GM12875 (cell line): ENCODE measurements around the gene SULT4A1.

Source experiments
- H3K4me3 ChIP-seq: one replicate; pipeline ENCODE4 v1.5.1; 2011; ENCODE audit warnings: low read depth, low read length, control low read depth
- TF ChIP-seq, protein P1 (sequence below): IDR thresholded peaks from 2 replicates; pipeline ENCODE4 v1.5.1; 2011; ENCODE audit warnings: low read depth, mild to moderate bottlenecking, control low read depth, inconsistent platforms, low read length, moderate library complexity, borderline replicate concordance; ENCODE audit not compliant: insufficient read depth

SULT4A1 gene

DNA sequence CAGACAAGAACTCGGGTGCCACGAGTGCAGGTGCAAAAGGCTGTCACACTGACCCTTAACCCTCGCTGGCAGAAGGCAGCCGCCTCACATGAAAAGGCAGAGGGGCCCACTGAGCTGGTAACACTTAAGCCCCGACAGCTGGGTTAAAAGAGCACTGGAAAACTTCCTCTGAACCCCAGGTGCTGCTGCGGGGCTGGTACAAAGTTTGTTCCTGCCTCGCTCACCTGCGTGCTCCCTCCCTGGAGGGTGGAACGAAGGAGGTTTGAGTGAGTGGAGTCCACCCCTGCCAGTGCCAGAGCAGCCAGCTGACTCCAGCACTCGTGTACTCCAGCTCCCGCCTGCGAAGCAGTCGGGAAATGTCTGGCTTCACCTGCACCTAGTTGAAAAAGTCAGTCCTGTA lies 12.6 kb downstream of the SULT4A1 start:
- no peak overlapping the region for H3K4me3 ChIP-seq
- TF ChIP-seq, protein P1, sequence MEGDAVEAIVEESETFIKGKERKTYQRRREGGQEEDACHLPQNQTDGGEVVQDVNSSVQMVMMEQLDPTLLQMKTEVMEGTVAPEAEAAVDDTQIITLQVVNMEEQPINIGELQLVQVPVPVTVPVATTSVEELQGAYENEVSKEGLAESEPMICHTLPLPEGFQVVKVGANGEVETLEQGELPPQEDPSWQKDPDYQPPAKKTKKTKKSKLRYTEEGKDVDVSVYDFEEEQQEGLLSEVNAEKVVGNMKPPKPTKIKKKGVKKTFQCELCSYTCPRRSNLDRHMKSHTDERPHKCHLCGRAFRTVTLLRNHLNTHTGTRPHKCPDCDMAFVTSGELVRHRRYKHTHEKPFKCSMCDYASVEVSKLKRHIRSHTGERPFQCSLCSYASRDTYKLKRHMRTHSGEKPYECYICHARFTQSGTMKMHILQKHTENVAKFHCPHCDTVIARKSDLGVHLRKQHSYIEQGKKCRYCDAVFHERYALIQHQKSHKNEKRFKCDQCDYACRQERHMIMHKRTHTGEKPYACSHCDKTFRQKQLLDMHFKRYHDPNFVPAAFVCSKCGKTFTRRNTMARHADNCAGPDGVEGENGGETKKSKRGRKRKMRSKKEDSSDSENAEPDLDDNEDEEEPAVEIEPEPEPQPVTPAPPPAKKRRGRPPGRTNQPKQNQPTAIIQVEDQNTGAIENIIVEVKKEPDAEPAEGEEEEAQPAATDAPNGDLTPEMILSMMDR: no peak

DNA sequence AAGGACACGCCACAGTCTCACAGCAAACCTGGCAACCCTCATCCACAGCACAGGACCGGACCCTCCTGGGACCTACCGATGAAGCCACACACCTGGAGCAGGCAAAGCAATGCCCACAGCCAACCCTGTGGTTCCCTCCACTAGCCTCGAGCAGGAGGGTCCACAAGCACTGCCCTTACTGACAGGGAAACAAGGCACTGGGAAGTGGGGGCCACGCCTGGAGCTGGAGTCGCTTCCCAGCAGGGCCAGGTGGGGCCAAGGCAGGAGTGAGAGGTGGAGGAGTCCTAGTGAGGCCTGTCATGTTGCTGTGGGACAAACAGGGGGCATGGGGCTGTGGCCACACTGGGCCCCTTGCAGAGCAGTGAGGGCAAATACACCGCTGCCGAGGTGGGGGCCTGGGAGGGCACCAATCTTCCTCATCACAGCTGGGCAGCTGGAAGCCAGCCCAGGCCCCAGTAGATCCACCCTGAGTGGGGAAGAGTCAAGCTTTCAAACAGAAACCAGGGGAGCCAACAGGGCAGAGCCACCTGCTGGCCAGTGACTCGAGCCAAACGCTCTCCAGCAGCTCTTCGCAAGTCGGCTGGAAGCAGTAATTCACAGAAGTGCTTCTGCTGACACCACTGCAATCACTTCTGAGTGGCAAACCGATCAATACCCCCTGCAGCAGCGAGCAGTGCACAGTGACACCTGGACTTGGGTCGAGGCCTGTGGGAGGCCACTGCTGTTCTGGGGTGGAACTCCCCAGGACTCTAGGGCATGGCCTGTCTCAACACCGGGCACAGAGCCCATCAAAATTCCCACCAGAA lies 13.7 kb downstream of the SULT4A1 start:
- H3K4me3 ChIP-seq: no peak overlapping the region
- TF ChIP-seq, protein P1: 0 out of 2 replicates have a peak, but pooled peaks have one; percentile 4

DNA sequence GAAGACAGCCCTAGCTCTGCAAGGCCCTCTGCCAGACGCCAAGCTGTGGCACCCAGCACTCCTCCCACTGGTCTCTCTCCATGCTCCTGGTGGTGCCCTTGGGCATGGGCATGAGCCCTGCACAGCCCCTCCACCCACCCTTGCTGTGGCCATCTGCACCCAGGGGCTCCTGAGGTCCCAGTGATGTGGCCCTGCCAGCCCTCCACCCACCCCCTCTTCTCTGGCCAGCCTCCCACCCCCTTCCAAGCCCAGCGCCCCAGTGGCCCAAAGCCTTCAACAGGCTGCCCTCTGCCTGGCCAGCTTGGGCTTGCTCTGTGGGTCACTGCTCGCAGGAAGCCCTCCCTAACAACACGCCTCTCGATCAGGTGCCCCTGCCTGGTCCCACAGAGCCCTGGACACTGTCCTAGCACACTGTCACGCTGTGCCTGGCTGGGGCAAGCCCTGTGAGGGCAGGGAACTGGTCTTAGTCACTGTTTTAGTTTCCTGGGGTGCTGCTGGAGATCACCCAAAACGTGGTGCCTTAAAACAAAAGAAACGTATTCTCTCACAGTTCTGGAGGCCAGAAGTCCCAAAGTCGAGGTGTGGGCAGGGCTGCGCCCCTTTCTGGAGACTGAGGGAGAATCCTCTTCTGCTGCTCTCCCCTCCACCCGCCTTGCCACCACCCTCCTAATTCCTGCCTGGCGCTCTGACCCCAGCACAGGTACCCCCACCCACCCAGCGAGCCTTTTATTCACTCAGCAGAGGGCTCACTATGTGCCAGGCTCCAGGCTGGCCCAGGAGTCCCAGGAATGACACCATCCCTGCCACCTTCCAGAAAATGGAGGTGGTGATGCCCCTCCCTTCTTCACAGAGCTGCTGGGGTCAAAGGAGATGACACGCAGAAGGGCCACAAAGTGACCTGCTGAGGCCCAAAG lies 14.7 kb downstream of the SULT4A1 start:
- TF ChIP-seq, protein P1: no peak
- no peak overlapping the region for H3K4me3 ChIP-seq

DNA sequence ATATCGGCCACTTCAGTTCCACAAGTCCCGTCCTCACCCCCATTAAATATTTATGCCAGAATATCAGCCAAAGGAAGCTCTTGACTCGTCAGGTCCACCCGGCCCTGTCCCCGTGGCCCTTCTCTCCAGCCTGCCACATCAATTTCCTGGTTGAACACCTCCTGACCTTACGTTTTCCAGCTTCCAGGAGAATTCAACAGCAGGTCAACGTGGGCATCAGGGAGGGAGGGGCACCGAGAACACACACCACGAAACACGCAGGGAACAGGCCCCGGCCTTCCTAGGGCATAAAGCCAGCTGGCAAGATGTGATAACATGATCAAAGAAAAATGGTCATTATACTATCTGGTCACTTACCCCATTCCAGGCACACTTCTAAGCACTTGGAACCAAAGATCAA lies 15.3 kb downstream of the SULT4A1 start:
- H3K4me3 ChIP-seq: no peak overlapping the region
- TF ChIP-seq, protein P1: no peak

DNA sequence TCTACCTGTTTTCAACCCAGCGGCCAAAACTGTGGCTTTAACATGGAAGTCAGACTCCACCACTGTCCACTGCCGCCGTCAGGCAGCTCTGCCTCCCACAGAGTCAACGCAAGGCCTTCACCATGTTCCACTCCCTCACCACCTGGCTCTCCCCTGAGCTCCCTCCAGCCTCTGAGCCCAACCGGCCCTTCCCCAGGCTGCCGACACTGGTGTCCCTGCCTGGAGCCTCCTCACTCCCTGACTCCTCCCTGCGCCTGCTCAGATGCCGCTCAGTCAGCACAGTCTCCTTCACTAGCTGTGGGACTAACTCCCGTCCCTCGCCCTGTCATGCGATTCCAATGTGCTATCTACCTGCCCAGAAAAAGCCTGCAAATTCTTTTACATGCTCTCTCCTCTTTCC lies 16.3 kb downstream of the SULT4A1 start:
- TF ChIP-seq, protein P1: no peak
- H3K4me3 ChIP-seq: no peak overlapping the region

DNA sequence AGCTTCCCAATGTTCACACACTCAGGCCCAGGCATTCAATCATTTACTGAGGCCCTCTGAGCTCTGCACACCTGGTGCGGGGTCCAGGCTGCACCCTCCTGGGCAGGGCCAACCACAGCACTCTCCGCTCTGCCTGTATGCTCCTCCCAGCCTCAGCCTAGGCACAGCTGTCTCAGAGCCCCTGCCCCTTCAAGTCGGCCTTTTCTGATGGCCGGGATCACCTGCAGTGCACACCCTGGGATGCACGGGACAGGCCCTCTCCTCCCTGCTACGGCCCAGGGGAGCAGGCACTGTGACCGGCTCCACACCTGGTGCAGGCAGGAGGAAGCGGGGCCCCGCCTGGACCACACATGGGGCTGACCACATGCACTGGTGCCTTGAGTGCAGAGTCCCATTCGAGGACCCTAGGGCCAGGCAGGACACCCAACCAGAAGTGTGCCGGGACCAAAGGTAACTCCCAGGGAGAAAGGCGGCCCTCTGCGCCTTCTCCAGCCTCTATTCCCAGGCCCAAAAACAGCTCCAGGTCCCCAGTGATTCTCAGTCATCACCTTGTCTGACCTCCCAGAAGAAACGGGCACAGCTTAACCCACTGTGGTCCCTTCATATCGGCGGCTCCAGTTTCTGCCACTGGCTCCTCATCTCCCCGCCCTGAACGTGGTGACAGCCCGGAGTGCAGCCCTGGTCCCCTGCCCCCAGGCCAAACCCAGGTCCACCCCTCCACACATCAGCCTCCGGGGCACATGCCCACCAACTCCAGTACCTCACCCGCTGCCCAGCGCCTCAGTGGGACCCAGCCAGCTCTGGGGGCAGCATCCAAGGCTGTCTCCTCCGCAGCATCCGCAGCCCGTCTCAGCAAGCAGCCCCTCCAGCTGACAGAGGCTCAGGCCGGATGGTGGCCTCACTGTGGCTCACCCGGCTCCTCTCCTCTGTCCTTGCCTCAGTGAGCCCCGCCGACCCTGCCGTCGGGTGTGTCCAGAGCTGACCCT lies 17.5 kb downstream of the SULT4A1 start:
- H3K4me3 ChIP-seq: no peak overlapping the region
- TF ChIP-seq, protein P1: no peak
